Lower leg skin (tissue), 3 donors: ENCODE data around the gene ZNF92.

ENCODE experiments used
- POLR2A ChIP-seq, 2 donors: fragments of 450-650 bp; IDR thresholded peaks; one replicate each; pipeline ENCODE4 v1.6.1; 2016 to 2017; ENCODE audit warnings: antibody characterized with exemption in 2 of 2, mild to moderate bottlenecking in 1 of 2, moderate library complexity in 1 of 2
- TF ChIP-seq, protein P1 (sequence below), 3 donors: fragments of 450-650 bp; IDR thresholded peaks; one replicate each; pipeline ENCODE4 v1.5.1; 2016; ENCODE audit warnings: antibody characterized with exemption in 3 of 3, mild to moderate bottlenecking in 3 of 3, moderate library complexity in 2 of 3

DNA sequence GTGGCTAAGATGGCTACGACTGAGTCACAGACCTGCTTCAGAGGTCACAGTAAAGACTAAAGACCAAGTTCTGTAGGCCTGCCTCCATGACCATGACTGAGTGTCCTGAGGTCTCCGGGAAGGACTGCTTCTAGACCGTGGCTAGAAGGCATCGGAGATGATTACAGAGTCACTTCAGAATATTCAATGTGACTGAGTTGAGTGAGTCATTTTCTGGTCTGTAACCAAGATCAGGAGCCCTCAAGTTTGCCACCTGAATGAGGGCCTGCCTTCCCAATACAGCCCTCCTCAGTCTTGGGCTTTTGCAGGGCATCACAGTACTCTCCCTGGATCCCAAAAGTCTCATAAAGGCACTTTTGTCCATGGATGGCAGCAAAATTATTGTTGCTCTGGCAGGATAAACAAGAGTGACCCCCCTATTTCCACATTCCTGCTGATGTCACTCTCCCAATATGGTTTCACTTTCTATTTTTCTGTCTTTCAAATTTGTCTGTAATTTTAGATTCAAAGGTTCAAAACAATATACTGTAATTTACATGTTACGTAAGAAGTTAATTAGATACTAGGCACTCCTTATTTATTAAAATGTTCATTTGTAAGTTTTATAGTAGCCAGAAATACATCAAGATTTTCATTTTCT lies 47.7 kb upstream of the ZNF92 start:
- no peak for TF ChIP-seq POLR2A (IDR thresholded peaks at IDR 0.05)
- TF ChIP-seq, protein P1, sequence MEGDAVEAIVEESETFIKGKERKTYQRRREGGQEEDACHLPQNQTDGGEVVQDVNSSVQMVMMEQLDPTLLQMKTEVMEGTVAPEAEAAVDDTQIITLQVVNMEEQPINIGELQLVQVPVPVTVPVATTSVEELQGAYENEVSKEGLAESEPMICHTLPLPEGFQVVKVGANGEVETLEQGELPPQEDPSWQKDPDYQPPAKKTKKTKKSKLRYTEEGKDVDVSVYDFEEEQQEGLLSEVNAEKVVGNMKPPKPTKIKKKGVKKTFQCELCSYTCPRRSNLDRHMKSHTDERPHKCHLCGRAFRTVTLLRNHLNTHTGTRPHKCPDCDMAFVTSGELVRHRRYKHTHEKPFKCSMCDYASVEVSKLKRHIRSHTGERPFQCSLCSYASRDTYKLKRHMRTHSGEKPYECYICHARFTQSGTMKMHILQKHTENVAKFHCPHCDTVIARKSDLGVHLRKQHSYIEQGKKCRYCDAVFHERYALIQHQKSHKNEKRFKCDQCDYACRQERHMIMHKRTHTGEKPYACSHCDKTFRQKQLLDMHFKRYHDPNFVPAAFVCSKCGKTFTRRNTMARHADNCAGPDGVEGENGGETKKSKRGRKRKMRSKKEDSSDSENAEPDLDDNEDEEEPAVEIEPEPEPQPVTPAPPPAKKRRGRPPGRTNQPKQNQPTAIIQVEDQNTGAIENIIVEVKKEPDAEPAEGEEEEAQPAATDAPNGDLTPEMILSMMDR (IDR thresholded peaks at IDR 0.05): no peak
